GM06990 (cell line): ENCODE results near the gene PKD2L1.

Source experiments
- DNase-seq: peaks from one replicate; pipeline ENCODE4 v3.0.0-alpha.2; 2011; ENCODE audit not compliant: insufficient read length; ENCODE audit errors: extremely low read depth
- H3K27me3 ChIP-seq: replicated peaks from 2 replicates; pipeline ENCODE4 v1.6.0; 2011; ENCODE audit warnings: low read length; ENCODE audit not compliant: control insufficient read depth, insufficient read depth
- H3K36me3 ChIP-seq: 2 replicates; pipeline ENCODE4 v1.5.1; 2011; ENCODE audit warnings: low read length; ENCODE audit not compliant: control insufficient read depth, insufficient read depth
- H3K4me3 ChIP-seq: replicated peaks from 2 replicates; pipeline ENCODE4 v1.5.1; 2011; ENCODE audit warnings: low read depth, mild to moderate bottlenecking, control low read depth, low read length
- TF ChIP-seq, protein P1 (sequence below): IDR thresholded peaks from 2 replicates; pipeline ENCODE4 v1.5.1; 2011; ENCODE audit warnings: low read length, control low read depth, mild to moderate bottlenecking, inconsistent platforms; ENCODE audit not compliant: insufficient read depth, poor library complexity, severe bottlenecking

The PKD2L1 gene

DNA sequence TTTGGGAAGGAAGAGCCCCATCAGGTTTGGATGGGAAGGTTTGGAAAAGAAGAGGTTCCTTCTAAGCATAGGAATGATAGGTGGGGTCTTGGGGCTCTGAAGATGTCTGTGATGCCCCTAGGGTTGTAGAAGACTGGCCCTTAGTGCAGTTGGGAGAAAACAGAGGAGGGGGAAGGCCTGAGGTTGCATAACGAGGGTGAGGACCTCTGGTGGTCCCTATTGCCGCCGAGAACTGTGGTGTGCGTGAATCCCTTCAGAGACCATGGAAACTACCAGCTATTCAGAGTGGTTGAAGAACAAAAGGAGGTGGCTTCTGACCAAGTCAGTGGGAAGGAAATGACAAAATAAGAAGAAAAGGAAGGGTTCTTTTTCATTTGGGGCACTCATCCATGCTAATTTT lies 3.1 kb upstream of the PKD2L1 start:
- Histone ChIP-seq H3K4me3 (no peak overlapping the region), H3K36me3 (no peaks in the 10 kb centered on the region), H3K27me3 (peaks cover 3% of the 10 kb centered on the region)
- TF ChIP-seq, protein P1, sequence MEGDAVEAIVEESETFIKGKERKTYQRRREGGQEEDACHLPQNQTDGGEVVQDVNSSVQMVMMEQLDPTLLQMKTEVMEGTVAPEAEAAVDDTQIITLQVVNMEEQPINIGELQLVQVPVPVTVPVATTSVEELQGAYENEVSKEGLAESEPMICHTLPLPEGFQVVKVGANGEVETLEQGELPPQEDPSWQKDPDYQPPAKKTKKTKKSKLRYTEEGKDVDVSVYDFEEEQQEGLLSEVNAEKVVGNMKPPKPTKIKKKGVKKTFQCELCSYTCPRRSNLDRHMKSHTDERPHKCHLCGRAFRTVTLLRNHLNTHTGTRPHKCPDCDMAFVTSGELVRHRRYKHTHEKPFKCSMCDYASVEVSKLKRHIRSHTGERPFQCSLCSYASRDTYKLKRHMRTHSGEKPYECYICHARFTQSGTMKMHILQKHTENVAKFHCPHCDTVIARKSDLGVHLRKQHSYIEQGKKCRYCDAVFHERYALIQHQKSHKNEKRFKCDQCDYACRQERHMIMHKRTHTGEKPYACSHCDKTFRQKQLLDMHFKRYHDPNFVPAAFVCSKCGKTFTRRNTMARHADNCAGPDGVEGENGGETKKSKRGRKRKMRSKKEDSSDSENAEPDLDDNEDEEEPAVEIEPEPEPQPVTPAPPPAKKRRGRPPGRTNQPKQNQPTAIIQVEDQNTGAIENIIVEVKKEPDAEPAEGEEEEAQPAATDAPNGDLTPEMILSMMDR, result no peak
- no peak for DNase-seq

DNA sequence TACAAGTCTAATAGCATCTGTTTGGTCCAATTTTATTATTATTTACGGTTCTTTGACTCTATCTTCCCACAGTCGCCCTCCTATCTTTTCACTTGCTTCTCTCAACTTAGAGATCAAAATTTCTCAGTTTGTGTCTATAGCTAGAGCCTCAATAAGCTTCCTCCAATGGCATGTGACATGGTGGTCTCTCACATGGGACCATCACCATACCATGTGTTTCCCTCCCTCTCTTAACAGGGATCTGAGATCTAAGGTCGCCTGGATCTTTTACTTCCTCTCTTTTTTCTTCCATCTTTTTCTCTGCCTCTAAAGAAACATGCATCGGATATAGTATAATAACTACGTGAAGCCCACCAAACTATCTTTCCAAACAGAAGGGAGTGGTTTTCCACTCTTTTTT lies 1.8 kb downstream of the PKD2L1 start:
- Histone ChIP-seq H3K4me3 (no peak overlapping the region), H3K36me3 (no peaks in the 10 kb centered on the region), H3K27me3 (no peaks in the 10 kb centered on the region)
- TF ChIP-seq, protein P1, result no peak
- no peak for DNase-seq

DNA sequence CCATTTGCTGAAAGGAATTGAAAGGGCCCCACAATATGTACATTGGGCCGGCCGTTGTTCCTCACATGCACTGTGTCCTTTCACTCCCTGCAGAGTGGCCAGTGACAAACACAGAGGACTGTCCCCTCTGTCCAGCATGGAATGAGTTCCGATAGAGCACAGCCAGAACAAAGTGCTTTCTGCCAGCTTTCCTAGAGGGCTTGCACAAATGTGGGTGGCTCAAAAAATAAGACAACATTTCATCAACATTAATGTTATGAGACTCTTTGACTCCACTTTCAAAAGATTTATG lies 2.4 kb downstream of the PKD2L1 start:
- no peak for DNase-seq
- TF ChIP-seq, protein P1, result no peak
- no peaks in the 10 kb centered on the region for H3K27me3 ChIP-seq
- no peaks in the 10 kb centered on the region for H3K36me3 ChIP-seq
- no peak overlapping the region for H3K4me3 ChIP-seq

DNA sequence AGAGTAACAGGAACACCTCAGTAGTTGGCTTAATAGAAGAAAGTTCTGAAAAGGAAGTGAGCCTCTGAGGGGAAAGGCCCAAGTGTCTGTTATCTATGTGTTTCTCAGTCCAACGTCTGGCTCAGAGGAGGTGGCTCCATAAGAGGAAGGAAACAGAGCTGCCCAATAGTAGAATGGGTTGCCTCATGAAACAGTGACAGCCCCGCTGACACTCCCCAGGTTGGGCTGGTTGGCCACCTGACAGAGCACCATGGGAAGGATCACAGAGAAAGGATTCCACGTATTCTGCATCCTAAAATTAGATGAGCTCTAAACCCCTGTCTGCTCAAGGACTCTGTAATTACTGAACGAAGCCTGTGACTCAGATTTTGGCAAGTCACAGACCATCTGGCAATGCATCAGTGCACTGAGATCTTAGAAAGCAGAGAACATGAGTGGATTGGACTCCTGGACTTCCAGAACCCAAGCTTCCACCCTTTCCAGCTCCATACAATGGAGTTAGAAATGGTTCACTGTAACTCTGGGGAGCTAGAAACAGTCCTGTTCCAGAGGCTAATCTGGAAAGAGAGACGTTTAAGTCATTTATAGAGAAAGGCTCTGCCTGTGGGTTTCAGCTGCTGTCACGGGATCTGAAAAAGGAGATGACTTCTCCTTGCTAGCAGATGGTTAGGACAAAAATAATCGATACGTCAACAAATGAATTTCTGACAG lies 2.9 kb downstream of the PKD2L1 start:
- TF ChIP-seq, protein P1, result no peak
- Histone ChIP-seq H3K36me3 (no peaks in the 10 kb centered on the region), H3K27me3 (no peaks in the 10 kb centered on the region), H3K4me3 (no peak overlapping the region; the same call in 1 of the 2 replicates)
- DNase-seq, result peak; percentile 73

DNA sequence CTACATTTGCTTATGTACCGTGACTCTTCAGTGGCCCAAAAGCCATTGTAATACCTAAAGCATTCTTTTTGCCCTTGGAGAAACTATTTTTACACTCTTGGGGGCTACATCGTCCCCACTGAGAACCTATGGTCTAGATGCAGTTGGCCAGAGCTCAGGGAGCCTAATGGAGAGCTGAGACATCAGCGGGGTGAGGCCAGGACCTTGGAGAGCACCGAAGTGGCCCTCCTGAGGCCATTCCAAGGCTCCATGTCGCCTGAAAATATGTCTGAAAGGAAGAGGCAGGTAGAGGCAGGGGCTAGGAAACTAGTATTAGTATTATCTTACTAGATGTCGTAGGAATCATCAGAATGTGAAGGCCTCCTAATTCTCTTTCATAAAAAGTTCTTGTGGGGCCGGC lies 4.9 kb downstream of the PKD2L1 start:
- TF ChIP-seq, protein P1, result no peak
- Histone ChIP-seq H3K27me3 (no peaks in the 10 kb centered on the region), H3K4me3 (no peak overlapping the region), H3K36me3 (no peaks in the 10 kb centered on the region)
- DNase-seq, result no peak
